IMR-90 (cell line): ENCODE results near the gene KCNK17. TPM values are rescaled to one million over a fixed set of nuclear protein-coding genes. Genes with fewer than 3 reads are reported as not detected.

Experiments
- ATAC-seq: fragments of 200-7000 bp; cut with Tn5 transposase; 2 replicates; pipeline ENCODE4 v1.9.1; 2020; ENCODE audit warnings: low read depth, mild to moderate bottlenecking, moderate library complexity
- BruUV-seq: library from RNA; stranded (reverse); fragments of 400-500 nt; replicated peaks from 2 replicates; lab custom pipeline; 2021; lab: Mats Ljungman, UMichigan
- CTCF ChIA-PET: fragments of 300-600 bp; formaldehyde crosslinking; extraction: SDS; loops from one replicate; lab custom pipeline; 2021; ENCODE audit warnings: antibody characterized with exemption; lab: Yijun Ruan, JAX
- POLR2A ChIA-PET: fragments of 300-600 bp; sonication (Branson Sonifier 250); formaldehyde crosslinking; loops from one replicate; lab custom pipeline; 2022; ENCODE audit warnings: antibody characterized with exemption; ENCODE audit not compliant: unreplicated experiment; lab: Charles Lee
- DNase-seq: peaks from one replicate; pipeline ENCODE4 v3.0.0; 2013
- H2AFZ ChIP-seq: replicated peaks from 2 replicates; pipeline ENCODE3; 2013; ENCODE audit warnings: low read length, mild to moderate bottlenecking; ENCODE audit not compliant: poor library complexity
- H2AK5ac ChIP-seq: 2 replicates; pipeline ENCODE4 v1.6.1; 2013; ENCODE audit warnings: low read depth, low read length, inconsistent platforms
- H2AK9ac ChIP-seq: replicated peaks from 2 replicates; pipeline ENCODE3; 2013; ENCODE audit warnings: mild to moderate bottlenecking, low read depth, low read length, moderate library complexity; ENCODE audit not compliant: poor library complexity
- H2BK120ac ChIP-seq: 2 replicates; pipeline ENCODE4 v1.6.1; 2013; ENCODE audit warnings: low read depth, low read length, inconsistent platforms
- H2BK15ac ChIP-seq: 3 replicates; pipeline ENCODE4 v1.6.1; 2013; ENCODE audit warnings: low read depth, low read length, inconsistent platforms
- H2BK20ac ChIP-seq: 2 replicates; pipeline ENCODE4 v1.6.1; 2013; ENCODE audit warnings: low read depth, mild to moderate bottlenecking, inconsistent platforms, low read length, moderate library complexity
- H2BK5ac ChIP-seq: 2 replicates; pipeline ENCODE4 v1.6.1; 2013; ENCODE audit warnings: mild to moderate bottlenecking, low read depth, low read length, inconsistent platforms; ENCODE audit not compliant: poor library complexity, severe bottlenecking
- H3K14ac ChIP-seq: replicated peaks from 2 replicates; pipeline ENCODE4 v1.6.1; 2013; ENCODE audit warnings: low read depth, low read length, inconsistent platforms
- H3K18ac ChIP-seq: 2 replicates; pipeline ENCODE4 v1.6.1; 2013; ENCODE audit warnings: low read depth, low read length, control low read depth
- H3K23ac ChIP-seq: 2 replicates; pipeline ENCODE4 v1.6.1; 2013; ENCODE audit warnings: low read depth, low read length, inconsistent platforms
- H3K27ac ChIP-seq: 2 replicates; pipeline ENCODE4 v1.5.1; 2013; ENCODE audit warnings: mild to moderate bottlenecking, control low read depth, low read length; ENCODE audit not compliant: insufficient read depth
- H3K27me3 ChIP-seq: 2 replicates; pipeline ENCODE4 v1.6.1; 2013; ENCODE audit warnings: low read length; ENCODE audit not compliant: control insufficient read depth, insufficient read depth
- H3K36me3 ChIP-seq: 2 replicates; pipeline ENCODE4 v1.6.1; 2013; ENCODE audit warnings: low read length, mixed read lengths; ENCODE audit not compliant: control insufficient read depth, insufficient read depth
- H3K4ac ChIP-seq: 2 replicates; pipeline ENCODE4 v1.6.1; 2013; ENCODE audit warnings: low read depth, low read length, inconsistent platforms
- H3K4me1 ChIP-seq: 2 replicates; pipeline ENCODE4 v1.6.1; 2013; ENCODE audit warnings: low read length, mixed read lengths; ENCODE audit not compliant: control insufficient read depth, insufficient read depth
- H3K4me2 ChIP-seq: 2 replicates; pipeline ENCODE4 v1.6.1; 2013; ENCODE audit warnings: low read depth, mild to moderate bottlenecking, control low read depth, low read length, moderate library complexity
- H3K4me3 ChIP-seq: 2 replicates; pipeline ENCODE4 v1.5.1; 2013; ENCODE audit warnings: low read depth, mild to moderate bottlenecking, control low read depth, low read length, moderate library complexity; ENCODE audit not compliant: insufficient read depth
- H3K56ac ChIP-seq: 2 replicates; pipeline ENCODE4 v1.6.1; 2013; ENCODE audit warnings: low read length, inconsistent platforms; ENCODE audit not compliant: insufficient read depth; ENCODE audit errors: extremely low read depth
- H3K79me1 ChIP-seq, 2 experiments: 2 replicates each; pipeline ENCODE4 v1.6.1; 2013; ENCODE audit warnings: low read length in 2 of 2, inconsistent platforms in 1 of 2, low read depth in 1 of 2
- H3K9ac ChIP-seq: 2 replicates; pipeline ENCODE4 v1.6.1; 2013; ENCODE audit warnings: low read depth, low read length, control low read depth
- H3K9me1 ChIP-seq: 2 replicates; pipeline ENCODE4 v1.6.1; 2013; ENCODE audit warnings: low read length, inconsistent platforms; ENCODE audit not compliant: insufficient read depth
- H3K9me3 ChIP-seq: 2 replicates; pipeline ENCODE4 v1.6.1; 2013; ENCODE audit warnings: low read length; ENCODE audit not compliant: control insufficient read depth, insufficient read depth
- H4K20me1 ChIP-seq: 2 replicates; pipeline ENCODE4 v1.6.1; 2013; ENCODE audit warnings: low read length, inconsistent platforms; ENCODE audit not compliant: insufficient read depth
- H4K5ac ChIP-seq: 2 replicates; pipeline ENCODE4 v1.6.1; 2013; ENCODE audit warnings: mild to moderate bottlenecking, low read depth, low read length, control low read depth
- H4K8ac ChIP-seq, 2 experiments: 2 replicates each; pipeline ENCODE4 v1.6.1; 2013; ENCODE audit warnings: low read depth in 2 of 2, low read length in 2 of 2, control low read depth in 1 of 2, inconsistent platforms in 1 of 2
- H4K91ac ChIP-seq: 2 replicates; pipeline ENCODE4 v1.6.1; 2013; ENCODE audit warnings: low read depth, low read length, inconsistent platforms; ENCODE audit not compliant: insufficient read depth
- BHLHE40 ChIP-seq: fragments of 150-350 bp; IDR thresholded peaks from 2 replicates; pipeline ENCODE4 v1.6.1; 2016; ENCODE audit warnings: mild to moderate bottlenecking, low read depth, low read length
- CHD1 ChIP-seq: IDR thresholded peaks from 2 replicates; pipeline ENCODE4 v1.6.1; 2012; ENCODE audit warnings: low read depth, low read length, improper control_type of control experiment
- MAFK ChIP-seq: IDR thresholded peaks from 2 replicates; pipeline ENCODE4 v1.6.1; 2012; ENCODE audit warnings: low read depth, low read length, improper control_type of control experiment
- MAZ ChIP-seq: IDR thresholded peaks from 2 replicates; pipeline ENCODE4 v1.6.1; 2012; ENCODE audit warnings: low read depth, mild to moderate bottlenecking, low read length, improper control_type of control experiment, moderate library complexity, borderline replicate concordance
- MXI1 ChIP-seq: IDR thresholded peaks from 2 replicates; pipeline ENCODE4 v1.6.1; 2012; ENCODE audit warnings: low read depth, mild to moderate bottlenecking, low read length, moderate library complexity, borderline replicate concordance
- POLR2A ChIP-seq: IDR thresholded peaks from 2 replicates; pipeline ENCODE4 v1.6.1; 2012; ENCODE audit warnings: mild to moderate bottlenecking, low read depth, low read length
- RAD21 ChIP-seq: IDR thresholded peaks from 2 replicates; pipeline ENCODE4 v1.6.1; 2012; ENCODE audit warnings: low read length, improper control_type of control experiment
- RCOR1 ChIP-seq: IDR thresholded peaks from 2 replicates; pipeline ENCODE4 v1.6.1; 2012; ENCODE audit warnings: mild to moderate bottlenecking, low read length, improper control_type of control experiment; ENCODE audit not compliant: insufficient replicate concordance
- SMC3 ChIP-seq: fragments of 150-350 bp; IDR thresholded peaks from 2 replicates; pipeline ENCODE4 v1.6.1; 2016; ENCODE audit warnings: low read depth, mild to moderate bottlenecking, antibody characterized with exemption, low read length, moderate library complexity
- USF2 ChIP-seq: fragments of 150-350 bp; IDR thresholded peaks from 2 replicates; pipeline ENCODE4 v1.6.1; 2017; ENCODE audit warnings: mild to moderate bottlenecking, antibody characterized with exemption, low read length, low read depth
- WGBS, 2 experiments: methylation state at CpG; one replicate each; pipeline versions ENCODE4 v1.1.5 to v1.1.7; 2013; ENCODE audit warnings: missing lambda C conversion rate in 2 of 2; ENCODE audit not compliant: insufficient read length in 1 of 2; ENCODE audit errors: extremely low coverage in 2 of 2; 5-methylcytosine and 5-hydroxymethylcytosine counted together
- dilution Hi-C: fragments of 300-500 bp; cut with HindIII; formaldehyde crosslinking; loops from one replicate; pipeline ENCODE4 v1.14.3; 2018; ENCODE audit warnings: low sequenced_read_pairs; ENCODE audit not compliant: unreplicated experiment
- in situ Hi-C: fragments of 300-500 bp; cut with MboI; formaldehyde crosslinking; loops from 3 replicates; pipeline ENCODE4 v1.14.3; 2019; ENCODE audit warnings: low sequenced_read_pairs, inconsistent platforms, mixed read lengths
- intact Hi-C: fragments of 100-400 bp; cut with micrococcal nuclease; formaldehyde crosslinking; loops from 2 replicates; pipeline ENCODE4 v1.10.0; 2022
- polyA plus RNA-seq, 3 experiments: library from polyadenylated mRNA; depleted of rRNA; stranded (reverse); fragments of >200 nt; gene quantifications; 2 replicates each; pipeline ENCODE4 v1.2.3, GENCODE V29; 2012; ENCODE audit warnings: low replicate concordance in 1 of 3
- total RNA-seq: library from RNA; depleted of rRNA; stranded (reverse); fragments of >200 nt; gene quantifications from 2 replicates; pipeline ENCODE4 v1.2.3, GENCODE V29; 2012
- TF ChIP-seq, protein P1 (sequence below): fragments of 150-350 bp; IDR thresholded peaks from 2 replicates; pipeline ENCODE4 v1.6.1; 2016; ENCODE audit warnings: low read depth, mild to moderate bottlenecking, low read length, moderate library complexity, borderline replicate concordance
- TF ChIP-seq, protein P2 (sequence below): conservative IDR thresholded peaks from 2 replicates; pipeline ENCODE4 v1.5.1; 2012; ENCODE audit warnings: mild to moderate bottlenecking, low read depth, low read length, improper control_type of control experiment

KCNK17 gene
- total and polyA plus RNA-seq, 2 of the 4 experiments (the other 2 are of a cell fraction): not detected

DNA sequence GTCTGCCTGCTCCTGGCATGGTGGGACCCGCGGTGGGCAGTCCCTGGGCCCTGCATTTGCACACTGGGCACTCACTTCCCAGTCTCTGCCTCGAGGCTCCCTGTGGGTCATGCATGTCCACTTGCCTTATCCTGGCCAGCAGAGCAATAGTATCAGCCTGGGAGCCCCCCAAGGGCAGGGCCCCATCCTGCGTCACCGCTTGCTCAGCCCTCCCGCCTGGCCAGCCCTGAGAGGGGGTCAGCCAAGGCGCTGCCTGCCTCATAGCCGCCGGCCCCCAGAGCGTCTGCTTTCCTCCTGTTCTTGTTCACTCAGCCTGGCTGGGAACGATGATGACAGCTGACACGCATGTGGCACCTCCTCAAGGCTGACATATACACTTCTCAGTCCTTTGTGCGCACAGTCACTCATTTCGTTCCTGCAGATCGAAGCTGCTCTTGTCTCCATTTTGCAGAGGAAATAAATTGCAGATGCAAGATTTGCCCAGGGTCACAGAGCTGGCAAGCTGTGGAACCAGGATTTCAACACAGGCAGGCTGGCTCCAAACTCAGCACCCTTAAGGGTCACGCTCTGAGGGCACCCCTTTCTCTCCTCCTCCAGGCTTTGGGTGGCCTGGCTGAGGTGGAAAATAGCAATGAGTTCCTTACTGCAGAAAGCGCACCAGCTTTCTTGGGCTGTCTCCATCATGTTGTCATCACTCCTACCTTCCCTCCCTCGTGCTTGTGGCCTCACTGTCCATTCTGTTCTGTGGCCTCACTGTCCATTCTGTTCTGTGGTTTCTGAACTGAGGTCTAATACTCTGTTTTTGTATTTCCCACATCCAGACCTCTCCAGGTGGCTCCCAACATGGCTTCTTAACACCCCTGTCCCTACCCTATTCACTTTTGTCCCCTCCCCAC lies 17.2 kb downstream of the KCNK17 start:
- H3K79me1 ChIP-seq: no peaks in the 10 kb centered on the region
- no peak; the same call in 1 of the 2 replicates for ATAC-seq
- H3K23ac ChIP-seq: no peak overlapping the region
- no peaks in the 10 kb centered on the region for H3K9me1 ChIP-seq
- no peak overlapping the region for H2AK5ac ChIP-seq
- no peaks in the 10 kb centered on the region for H3K36me3 ChIP-seq
- H2AFZ ChIP-seq: peak overlapping the region; percentile 8
- POLR2A ChIA-PET: no interaction called here
- no peaks in the 10 kb centered on the region for H4K20me1 ChIP-seq
- H3K9me3 ChIP-seq: no peaks in the 10 kb centered on the region
- no peak overlapping the region for H2BK15ac ChIP-seq
- no peak overlapping the region for H3K4ac ChIP-seq
- CTCF ChIA-PET: no interaction called here
- H3K4me3 ChIP-seq: no peak overlapping the region
- no peak overlapping the region for H4K8ac ChIP-seq
- H2BK5ac ChIP-seq: no peak overlapping the region
- H3K4me1 ChIP-seq: no peaks in the 10 kb centered on the region
- H3K56ac ChIP-seq: no peak overlapping the region
- TF ChIP-seq, protein P1, sequence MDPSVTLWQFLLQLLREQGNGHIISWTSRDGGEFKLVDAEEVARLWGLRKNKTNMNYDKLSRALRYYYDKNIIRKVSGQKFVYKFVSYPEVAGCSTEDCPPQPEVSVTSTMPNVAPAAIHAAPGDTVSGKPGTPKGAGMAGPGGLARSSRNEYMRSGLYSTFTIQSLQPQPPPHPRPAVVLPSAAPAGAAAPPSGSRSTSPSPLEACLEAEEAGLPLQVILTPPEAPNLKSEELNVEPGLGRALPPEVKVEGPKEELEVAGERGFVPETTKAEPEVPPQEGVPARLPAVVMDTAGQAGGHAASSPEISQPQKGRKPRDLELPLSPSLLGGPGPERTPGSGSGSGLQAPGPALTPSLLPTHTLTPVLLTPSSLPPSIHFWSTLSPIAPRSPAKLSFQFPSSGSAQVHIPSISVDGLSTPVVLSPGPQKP: no peak
- TF ChIP-seq RCOR1 (no peak), SMC3 (no peak), CHD1 (no peak), MAZ (no peak), POLR2A (no peak), USF2 (no peak), BHLHE40 (no peak), MAFK (no peak), RAD21 (no peak), MXI1 (no peak)
- TF ChIP-seq, protein P2, sequence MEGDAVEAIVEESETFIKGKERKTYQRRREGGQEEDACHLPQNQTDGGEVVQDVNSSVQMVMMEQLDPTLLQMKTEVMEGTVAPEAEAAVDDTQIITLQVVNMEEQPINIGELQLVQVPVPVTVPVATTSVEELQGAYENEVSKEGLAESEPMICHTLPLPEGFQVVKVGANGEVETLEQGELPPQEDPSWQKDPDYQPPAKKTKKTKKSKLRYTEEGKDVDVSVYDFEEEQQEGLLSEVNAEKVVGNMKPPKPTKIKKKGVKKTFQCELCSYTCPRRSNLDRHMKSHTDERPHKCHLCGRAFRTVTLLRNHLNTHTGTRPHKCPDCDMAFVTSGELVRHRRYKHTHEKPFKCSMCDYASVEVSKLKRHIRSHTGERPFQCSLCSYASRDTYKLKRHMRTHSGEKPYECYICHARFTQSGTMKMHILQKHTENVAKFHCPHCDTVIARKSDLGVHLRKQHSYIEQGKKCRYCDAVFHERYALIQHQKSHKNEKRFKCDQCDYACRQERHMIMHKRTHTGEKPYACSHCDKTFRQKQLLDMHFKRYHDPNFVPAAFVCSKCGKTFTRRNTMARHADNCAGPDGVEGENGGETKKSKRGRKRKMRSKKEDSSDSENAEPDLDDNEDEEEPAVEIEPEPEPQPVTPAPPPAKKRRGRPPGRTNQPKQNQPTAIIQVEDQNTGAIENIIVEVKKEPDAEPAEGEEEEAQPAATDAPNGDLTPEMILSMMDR: no peak
- no peaks in the 10 kb centered on the region; the same call in 1 of the 2 replicates for H3K27me3 ChIP-seq
- intact Hi-C loops: no loop called here
- H2BK20ac ChIP-seq: no peak overlapping the region
- no peak overlapping the region for H3K4me2 ChIP-seq
- H3K27ac ChIP-seq: no peak overlapping the region
- in situ Hi-C loops: no loop called here
- peak; percentile 26 for DNase-seq
- H3K18ac ChIP-seq: no peak overlapping the region
- H3K14ac ChIP-seq: no peak overlapping the region
- H3K9ac ChIP-seq: no peak overlapping the region
- no peak overlapping the region for H4K91ac ChIP-seq
- BruUV-seq: no TSS peak
- no peak overlapping the region for H2BK120ac ChIP-seq
- no peak overlapping the region for H2AK9ac ChIP-seq
- H4K5ac ChIP-seq: no peak overlapping the region
- dilution Hi-C loops: no loop called here
- WGBS, 2 experiments: 0% methylated on average over 6 of the region's 18 CpGs; no CpG with 5 or more reads in 1 of the 2 experiments
